SK-N-MC (cell line): ENCODE results near the gene ZNF407.

ENCODE experiments used
- DNase-seq: peaks from one replicate; pipeline ENCODE4 v3.0.0-alpha.2; 2011; ENCODE audit warnings: low read depth, low spot score
- H3K27ac ChIP-seq: fragments of 200-600 bp; sonication (generic); 2 replicates; pipeline ENCODE4 v1.5.1; 2016; ENCODE audit warnings: mixed run types
- H3K36me3 ChIP-seq: fragments of 200-600 bp; sonication (generic); 2 replicates; pipeline ENCODE4 v1.6.1; 2017; ENCODE audit warnings: antibody characterized with exemption, low read length, mixed read lengths; ENCODE audit not compliant: insufficient read depth
- H3K4me3 ChIP-seq: fragments of 200-600 bp; sonication (generic); 2 replicates; pipeline ENCODE4 v1.5.1; 2016
- H3K9ac ChIP-seq: fragments of 200-600 bp; sonication (generic); 2 replicates; pipeline ENCODE4 v1.8.0; 2017; ENCODE audit warnings: mixed run types, mixed read lengths; ENCODE audit not compliant: insufficient read length
- H3K9me3 ChIP-seq: fragments of 200-600 bp; sonication (generic); 2 replicates; pipeline ENCODE4 v1.6.1; 2017; ENCODE audit warnings: low read depth, mild to moderate bottlenecking, antibody characterized with exemption, low read length, moderate library complexity, mixed read lengths
- EZH2 ChIP-seq: fragments of 200-600 bp; sonication (generic); IDR thresholded peaks from one replicate; pipeline ENCODE4 v1.6.1; 2017; ENCODE audit warnings: antibody characterized with exemption
- FOXP2 ChIP-seq: optimal IDR thresholded peaks from 2 replicates; pipeline ENCODE3; 2011; ENCODE audit warnings: mild to moderate bottlenecking, moderate library complexity; ENCODE audit not compliant: insufficient read depth; ENCODE audit errors: extremely low read length, control extremely low read depth
- POLR2AphosphoS5 ChIP-seq: IDR thresholded peaks from 2 replicates; pipeline ENCODE4 v1.6.1; 2012; ENCODE audit warnings: mild to moderate bottlenecking, low read depth, low read length, borderline replicate concordance

ZNF407 gene

GRCh38 chr18:74841248-74841647, 243.6 kb downstream of the ZNF407 start:
- TF ChIP-seq FOXP2: no peak
- TF ChIP-seq POLR2AphosphoS5: no peak
- TF ChIP-seq EZH2: no peak
- Histone ChIP-seq H3K4me3 (no peak overlapping the region), H3K9ac (no peak overlapping the region), H3K27ac (no peak overlapping the region), H3K9me3 (no peaks in the 10 kb centered on the region), H3K36me3 (no peaks in the 10 kb centered on the region)
- no peak for DNase-seq

GRCh38 chr18:74849301-74849700, 251.6 kb downstream of the ZNF407 start:
- TF ChIP-seq EZH2 (no peak), FOXP2 (no peak), POLR2AphosphoS5 (no peak)
- no peak overlapping the region for H3K9ac ChIP-seq
- no peak for DNase-seq

GRCh38 chr18:74856434-74856833, 258.8 kb downstream of the ZNF407 start:
- no peak for TF ChIP-seq EZH2
- no peak for TF ChIP-seq FOXP2
- no peak for TF ChIP-seq POLR2AphosphoS5
- no peak for DNase-seq
- Histone ChIP-seq H3K27ac (no peak overlapping the region), H3K4me3 (no peak overlapping the region), H3K36me3 (no peaks in the 10 kb centered on the region), H3K9me3 (no peaks in the 10 kb centered on the region), H3K9ac (no peak overlapping the region)

More at GRCh38 chr18:74849301-74849700, 251.6 kb downstream of the ZNF407 start:
- Histone ChIP-seq H3K9me3 (no peaks in the 10 kb centered on the region), H3K27ac (no peak overlapping the region), H3K4me3 (no peak overlapping the region), H3K36me3 (no peaks in the 10 kb centered on the region)

GRCh38 chr18:74856928-74857327, 259.3 kb downstream of the ZNF407 start:
- no peaks in the 10 kb centered on the region for H3K36me3 ChIP-seq
- no peak for DNase-seq
- no peak overlapping the region for H3K4me3 ChIP-seq
- H3K27ac ChIP-seq: no peak overlapping the region
- TF ChIP-seq EZH2 (no peak), POLR2AphosphoS5 (no peak), FOXP2 (no peak)
- no peak overlapping the region for H3K9ac ChIP-seq
- H3K9me3 ChIP-seq: no peaks in the 10 kb centered on the region

GRCh38 chr18:74857901-74858300, 260.2 kb downstream of the ZNF407 start:
- no peak overlapping the region for H3K27ac ChIP-seq
- DNase-seq: no peak
- no peak overlapping the region for H3K4me3 ChIP-seq
- TF ChIP-seq EZH2 (no peak), FOXP2 (no peak), POLR2AphosphoS5 (no peak)
- H3K36me3 ChIP-seq: no peaks in the 10 kb centered on the region
- no peaks in the 10 kb centered on the region for H3K9me3 ChIP-seq
- H3K9ac ChIP-seq: no peak overlapping the region

GRCh38 chr18:74861154-74861553, 263.5 kb downstream of the ZNF407 start:
- Histone ChIP-seq H3K36me3 (no peaks in the 10 kb centered on the region), H3K9ac (no peak overlapping the region), H3K9me3 (no peaks in the 10 kb centered on the region), H3K27ac (no peak overlapping the region), H3K4me3 (no peak overlapping the region)
- no peak for DNase-seq
- no peak for TF ChIP-seq POLR2AphosphoS5
- no peak for TF ChIP-seq FOXP2
- no peak for TF ChIP-seq EZH2

GRCh38 chr18:74862094-74862493, 264.4 kb downstream of the ZNF407 start:
- H3K4me3 ChIP-seq: no peak overlapping the region
- no peak for TF ChIP-seq EZH2
- TF ChIP-seq POLR2AphosphoS5: no peak
- TF ChIP-seq FOXP2: no peak
- no peak for DNase-seq
- H3K9ac ChIP-seq: no peak overlapping the region
- no peaks in the 10 kb centered on the region for H3K36me3 ChIP-seq
- H3K27ac ChIP-seq: no peak overlapping the region
- no peaks in the 10 kb centered on the region for H3K9me3 ChIP-seq

- TF ChIP-seq POLR2AphosphoS5 (no peak), EZH2 (no peak), FOXP2 (no peak)
- DNase-seq: no peak
- Histone ChIP-seq H3K36me3 (no peaks in the 10 kb centered on the region), H3K27ac (no peak overlapping the region), H3K4me3 (no peak overlapping the region), H3K9me3 (no peaks in the 10 kb centered on the region), H3K9ac (no peak overlapping the region)
Measured at GRCh38 chr18:74866577-74866976, 268.9 kb downstream of the ZNF407 start.

GRCh38 chr18:74868461-74868860, 270.8 kb downstream of the ZNF407 start:
- Histone ChIP-seq H3K4me3 (no peak overlapping the region), H3K9ac (no peak overlapping the region), H3K9me3 (no peaks in the 10 kb centered on the region), H3K27ac (no peak overlapping the region), H3K36me3 (no peaks in the 10 kb centered on the region)
- TF ChIP-seq POLR2AphosphoS5 (no peak), EZH2 (no peak), FOXP2 (no peak)
- no peak for DNase-seq
